SK-N-SH treated with all-trans-retinoic acid at 6 μM for 48 hours (cell line): ENCODE measurements around the gene MC3R.

ENCODE experiments used
- CSRNP3 ChIP-seq: fragments of 250-450 bp; sonication (Bioruptor Pico); IDR thresholded peaks from 2 replicates; pipeline ENCODE4 v1.5.1; 2021; ENCODE audit warnings: mild to moderate bottlenecking, moderate library complexity
- OSR1 ChIP-seq: fragments of 250-450 bp; sonication (Bioruptor Pico); IDR thresholded peaks from 2 replicates; pipeline ENCODE4 v1.8.0; 2022; ENCODE audit warnings: moderate library complexity, mild to moderate bottlenecking, inconsistent platforms
- POU6F1 ChIP-seq: fragments of 250-450 bp; sonication (Bioruptor Pico); IDR thresholded peaks from 2 replicates; pipeline ENCODE4 v1.8.0; 2021; ENCODE audit warnings: low read depth, mild to moderate bottlenecking, moderate library complexity, borderline replicate concordance
- TSHZ2 ChIP-seq: fragments of 250-450 bp; sonication (Bioruptor Pico); IDR thresholded peaks from 2 replicates; pipeline ENCODE4 v1.5.0; 2020; ENCODE audit warnings: mild to moderate bottlenecking, moderate library complexity
- ZFP3 ChIP-seq: fragments of 250-450 bp; sonication (Bioruptor Pico); IDR thresholded peaks from 2 replicates; pipeline ENCODE4 v1.5.0; 2020; ENCODE audit warnings: mild to moderate bottlenecking, moderate library complexity
- ZNF8 ChIP-seq: fragments of 450-650 bp; formaldehyde crosslinking; IDR thresholded peaks from 2 replicates; pipeline ENCODE4 v1.5.0; 2020; ENCODE audit warnings: mild to moderate bottlenecking, moderate library complexity
- TF ChIP-seq, protein P1 (sequence below): fragments of 250-450 bp; sonication (Bioruptor Pico); IDR thresholded peaks from 2 replicates; pipeline ENCODE4 v1.8.0; 2020; ENCODE audit warnings: mild to moderate bottlenecking, moderate library complexity, borderline replicate concordance
- TF ChIP-seq, protein P2 (sequence below): fragments of 250-450 bp; sonication (Bioruptor Pico); IDR thresholded peaks from 2 replicates; pipeline ENCODE4 v1.5.1; 2020; ENCODE audit warnings: low read depth, mild to moderate bottlenecking, moderate library complexity

DNA sequence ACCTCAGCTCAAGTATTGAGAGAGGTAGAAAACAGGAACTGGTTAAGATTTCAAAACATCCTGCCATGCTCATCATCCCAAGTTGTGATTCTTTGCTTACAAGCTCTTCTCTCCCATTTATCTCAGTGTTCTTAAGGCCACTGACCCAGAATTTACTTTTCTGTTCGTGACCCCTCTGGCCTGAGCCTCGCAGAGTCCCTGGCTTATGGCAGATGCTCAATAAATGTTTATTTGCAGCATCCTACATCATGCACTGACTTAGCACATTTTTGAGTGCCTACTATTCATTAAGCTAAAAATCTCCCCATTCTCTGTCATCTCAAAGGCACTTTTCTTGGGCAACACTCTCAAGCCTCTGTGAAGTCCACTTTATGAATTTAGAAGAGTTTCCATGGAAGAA, 33.4 kb upstream of the MC3R start:
- no peak for TF ChIP-seq ZFP3 (CRISPR knock-in tag)
- TF ChIP-seq, protein P1, sequence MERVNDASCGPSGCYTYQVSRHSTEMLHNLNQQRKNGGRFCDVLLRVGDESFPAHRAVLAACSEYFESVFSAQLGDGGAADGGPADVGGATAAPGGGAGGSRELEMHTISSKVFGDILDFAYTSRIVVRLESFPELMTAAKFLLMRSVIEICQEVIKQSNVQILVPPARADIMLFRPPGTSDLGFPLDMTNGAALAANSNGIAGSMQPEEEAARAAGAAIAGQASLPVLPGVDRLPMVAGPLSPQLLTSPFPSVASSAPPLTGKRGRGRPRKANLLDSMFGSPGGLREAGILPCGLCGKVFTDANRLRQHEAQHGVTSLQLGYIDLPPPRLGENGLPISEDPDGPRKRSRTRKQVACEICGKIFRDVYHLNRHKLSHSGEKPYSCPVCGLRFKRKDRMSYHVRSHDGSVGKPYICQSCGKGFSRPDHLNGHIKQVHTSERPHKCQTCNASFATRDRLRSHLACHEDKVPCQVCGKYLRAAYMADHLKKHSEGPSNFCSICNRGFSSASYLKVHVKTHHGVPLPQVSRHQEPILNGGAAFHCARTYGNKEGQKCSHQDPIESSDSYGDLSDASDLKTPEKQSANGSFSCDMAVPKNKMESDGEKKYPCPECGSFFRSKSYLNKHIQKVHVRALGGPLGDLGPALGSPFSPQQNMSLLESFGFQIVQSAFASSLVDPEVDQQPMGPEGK (CRISPR knock-in tag): no peak
- no peak for TF ChIP-seq ZNF8 (CRISPR knock-in tag)
- TF ChIP-seq OSR1 (CRISPR knock-in tag): no peak
- TF ChIP-seq CSRNP3 (CRISPR knock-in tag): no peak
- TF ChIP-seq, protein P2, sequence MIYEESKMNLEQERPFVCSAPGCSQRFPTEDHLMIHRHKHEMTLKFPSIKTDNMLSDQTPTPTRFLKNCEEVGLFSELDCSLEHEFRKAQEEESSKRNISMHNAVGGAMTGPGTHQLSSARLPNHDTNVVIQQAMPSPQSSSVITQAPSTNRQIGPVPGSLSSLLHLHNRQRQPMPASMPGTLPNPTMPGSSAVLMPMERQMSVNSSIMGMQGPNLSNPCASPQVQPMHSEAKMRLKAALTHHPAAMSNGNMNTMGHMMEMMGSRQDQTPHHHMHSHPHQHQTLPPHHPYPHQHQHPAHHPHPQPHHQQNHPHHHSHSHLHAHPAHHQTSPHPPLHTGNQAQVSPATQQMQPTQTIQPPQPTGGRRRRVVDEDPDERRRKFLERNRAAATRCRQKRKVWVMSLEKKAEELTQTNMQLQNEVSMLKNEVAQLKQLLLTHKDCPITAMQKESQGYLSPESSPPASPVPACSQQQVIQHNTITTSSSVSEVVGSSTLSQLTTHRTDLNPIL (CRISPR knock-in tag): no peak
- no peak for TF ChIP-seq TSHZ2
- no peak for TF ChIP-seq POU6F1 (CRISPR knock-in tag)
